BJ (cell line): ENCODE results near the gene ZNF556. TPM values are rescaled to one million over a fixed set of nuclear protein-coding genes. Genes with fewer than 3 reads are reported as not detected.

Experiments used
- CTCF ChIA-PET: fragments of 350-600 bp; formaldehyde crosslinking; extraction: SDS; loops from one replicate; lab custom pipeline; 2021; ENCODE audit warnings: antibody characterized with exemption, inconsistent platforms; lab: Yijun Ruan, JAX
- POLR2A ChIA-PET: fragments of 300-600 bp; sonication (Branson Sonifier 250); formaldehyde crosslinking; extraction: SDS; loops from one replicate; lab custom pipeline; 2021; ENCODE audit warnings: antibody characterized with exemption; lab: Charles Lee
- DNase-seq: peaks from one replicate; pipeline ENCODE4 v3.0.0-alpha.2; 2011; ENCODE audit warnings: low read depth
- H3K27me3 ChIP-seq: 2 replicates; pipeline ENCODE4 v1.6.0; 2011; ENCODE audit warnings: low read length; ENCODE audit not compliant: control insufficient read depth, insufficient read depth
- H3K36me3 ChIP-seq: 2 replicates; pipeline ENCODE4 v1.5.1; 2011; ENCODE audit warnings: low read length; ENCODE audit not compliant: control insufficient read depth, insufficient read depth
- H3K4me3 ChIP-seq: 2 replicates; pipeline ENCODE4 v1.5.1; 2011; ENCODE audit warnings: low read depth, mild to moderate bottlenecking, control low read depth, low read length
- CTCF ChIP-seq: IDR thresholded peaks from 2 replicates; pipeline ENCODE4 v1.5.1; 2011; ENCODE audit warnings: low read depth, mild to moderate bottlenecking, control low read depth, inconsistent platforms, low read length, moderate library complexity; ENCODE audit not compliant: insufficient read depth
- polyA plus RNA-seq: library from polyadenylated mRNA; depleted of rRNA; stranded (reverse); fragments of >200 nt; gene quantifications from 2 replicates; pipeline ENCODE4 v1.2.3, GENCODE V29; 2011

The ZNF556 gene
- polyA plus RNA-seq, 1 experiment: not detected

GRCh38 chr19:2906631-2907195 is 39.6 kb downstream of the ZNF556 start:
- Histone ChIP-seq H3K4me3 (no peak overlapping the region), H3K27me3 (no peaks in the 10 kb centered on the region), H3K36me3 (no peaks in the 10 kb centered on the region)
- TF ChIP-seq CTCF: no peak
- ChIA-PET POLR2A (no interaction called here), CTCF (interaction anchor here (3.0 kb wide), 1 partner anchor 19 kb away, joined by 11 read pairs; no protein-coding TSS in a partner anchor)
- no peak for DNase-seq

GRCh38 chr19:2912306-2912705 is 45.2 kb downstream of the ZNF556 start:
- H3K4me3 ChIP-seq: no peak overlapping the region
- CTCF ChIA-PET: interaction anchor here (1.2 kb wide), 1 partner anchor 11 kb away, joined by 4 read pairs; the partner anchor contains the start of gene ZNF57
- POLR2A ChIA-PET: no interaction called here

GRCh38 chr19:2917275-2918184 is 50.4 kb downstream of the ZNF556 start:
- no peak for DNase-seq
- Histone ChIP-seq H3K4me3 (no peak overlapping the region), H3K36me3 (peaks cover 13% of the 10 kb centered on the region), H3K27me3 (no peaks in the 10 kb centered on the region)
- no peak for TF ChIP-seq CTCF
- ChIA-PET CTCF (no interaction called here), POLR2A (no interaction called here)

More at GRCh38 chr19:2912306-2912705, 45.2 kb downstream of the ZNF556 start:
- TF ChIP-seq CTCF: no peak
- no peaks in the 10 kb centered on the region for H3K27me3 ChIP-seq
- no peak for DNase-seq
- H3K36me3 ChIP-seq: peaks cover 4% of the 10 kb centered on the region

- Histone ChIP-seq H3K36me3 (peaks cover 3% of the 10 kb centered on the region; the same call in 1 of the 2 replicates), H3K27me3 (no peaks in the 10 kb centered on the region), H3K4me3 (no peak overlapping the region)
- CTCF ChIA-PET: interaction anchor here (1.6 to 1.7 kb wide), 2 partner anchors 10 to 35 kb away, joined by 5 to 9 read pairs; no protein-coding TSS in a partner anchor
- DNase-seq: no peak
- POLR2A ChIA-PET: interaction anchor here (0.6 to 0.9 kb wide), 2 partner anchors 28 to 215 kb away, joined by 3 to 6 read pairs; no protein-coding TSS in a partner anchor
- TF ChIP-seq CTCF: 0 out of 2 replicates have a peak, but pooled peaks have one; percentile 8
These were observed 55.9 kb downstream of the ZNF556 start for GRCh38 chr19:2922987-2923386.

GRCh38 chr19:2923510-2923909 is 56.4 kb downstream of the ZNF556 start:
- Histone ChIP-seq H3K36me3 (peaks cover 3% of the 10 kb centered on the region; the same call in 1 of the 2 replicates), H3K4me3 (no peak overlapping the region), H3K27me3 (no peaks in the 10 kb centered on the region)
- POLR2A ChIA-PET: interaction anchor here (0.6 to 0.9 kb wide), 2 partner anchors 27 to 215 kb away, joined by 3 to 6 read pairs; no protein-coding TSS in a partner anchor
- CTCF ChIA-PET: interaction anchor here (0.6 to 1.7 kb wide), 5 partner anchors 10 to 536 kb away, joined by 3 to 9 read pairs (median 5); no protein-coding TSS in a partner anchor
- no peak for TF ChIP-seq CTCF
- DNase-seq: peak; percentile 76
